ENCODE results near the gene AKT1S1. TPM values are rescaled to one million over a fixed set of nuclear protein-coding genes. Genes with fewer than 3 reads are reported as not detected.

Gene AKT1S1
- total RNA-seq, 2 experiments from 2014 or later, result 7.3 to 19.8 TPM

GRCh38 chr19:49881186-49881585 is 4.0 kb upstream of the AKT1S1 start:
- Histone ChIP-seq H3K4me1 (ENCODE audit: insufficient read depth, low read length, poor library complexity, severe bottlenecking) (peaks cover 16% of the 10 kb centered on the region), H2AFZ (ENCODE audit: low read length) (no peak overlapping the region), H3K27ac (ENCODE audit: low read depth, low read length, poor library complexity, severe bottlenecking) (no peak overlapping the region), H3K36me3 (ENCODE audit: insufficient read depth, low read length) (peaks cover 26% of the 10 kb centered on the region), H3K4me3 (ENCODE audit: low read depth, low read length, poor library complexity, severe bottlenecking) (no peak overlapping the region), H3K79me2 (ENCODE audit: insufficient read depth, low read depth, low read length) (no peaks in the 10 kb centered on the region), H3K4me2 (ENCODE audit: low read length) (no peak overlapping the region), H3K9me2 (ENCODE audit: insufficient read depth, low read length) (no peaks in the 10 kb centered on the region), H3K9me3 (ENCODE audit: low read length) (no peaks in the 10 kb centered on the region), H4K20me1 (ENCODE audit: insufficient read depth, low read length) (no peaks in the 10 kb centered on the region)
- DNase-seq (ENCODE audit: low spot score), result no peak
- no peak for TF ChIP-seq CTCF (conservative IDR thresholded peaks at IDR 0.05; ENCODE audit: low read length)
- no peak for TF ChIP-seq EZH2phosphoT487 (IDR thresholded peaks at IDR 0.05; ENCODE audit: borderline replicate concordance, low read depth, low read length)
- ChIA-PET POLR2A (no interaction called here), CTCF (ENCODE audit: unreplicated experiment) (no interaction called here)
- intact Hi-C loops (cut with micrococcal nuclease; ENCODE audit: unreplicated experiment), result no loop called here
- no TSS peak for BruUV-seq (replicated peaks)

DNA sequence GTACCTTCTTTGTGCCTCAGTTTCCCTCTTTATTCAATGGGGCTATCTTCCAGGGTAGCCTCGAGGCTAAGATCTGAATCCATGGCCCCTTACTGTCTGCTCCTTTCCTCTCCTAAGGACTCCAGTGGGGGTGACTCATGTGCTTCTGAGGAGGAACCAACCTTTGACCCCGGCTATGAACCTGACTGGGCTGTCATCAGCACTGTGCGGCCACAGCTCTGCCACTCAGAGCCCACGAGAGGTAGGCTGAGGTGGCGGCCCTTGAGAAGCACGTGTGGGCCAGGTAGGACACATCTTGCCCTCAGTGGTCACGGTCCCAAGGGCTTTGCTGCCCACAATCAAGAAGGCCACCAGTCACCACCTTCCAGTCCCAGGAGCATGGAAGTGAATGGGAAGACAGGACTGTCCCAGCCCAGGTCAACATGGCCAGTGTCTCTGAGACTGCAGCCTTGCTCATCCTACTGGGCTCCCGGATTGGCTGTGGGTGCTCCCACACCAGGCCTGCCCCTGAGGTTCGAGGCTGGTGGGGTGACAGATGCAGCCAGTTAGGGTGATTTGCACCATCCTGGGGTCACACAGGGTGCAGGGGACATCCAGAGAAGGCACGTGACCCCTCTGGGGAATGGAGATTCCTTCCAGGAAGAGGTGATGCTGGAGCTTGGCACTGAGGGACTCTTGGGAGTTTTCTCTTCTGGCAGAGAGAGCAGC is 3.2 kb upstream of the AKT1S1 start:
- no peak overlapping the region for H2AFZ ChIP-seq (ENCODE audit: low read length)
- ChIA-PET POLR2A (interaction anchor here (1.0 kb wide), 1 partner anchor 11 kb away, joined by 3 read pairs; no protein-coding TSS in a partner anchor), CTCF (ENCODE audit: unreplicated experiment) (no interaction called here)
- BruUV-seq (replicated peaks), result no TSS peak
- no peak overlapping the region for H3K4me3 ChIP-seq (ENCODE audit: low read depth, low read length, poor library complexity, severe bottlenecking)
- H3K36me3 ChIP-seq (ENCODE audit: insufficient read depth, low read length), result peaks cover 26% of the 10 kb centered on the region
- peaks cover 7% of the 10 kb centered on the region; the same call in 1 of the 2 replicates for H3K79me2 ChIP-seq (ENCODE audit: insufficient read depth, low read depth, low read length)
- peaks cover 22% of the 10 kb centered on the region for H3K4me1 ChIP-seq (ENCODE audit: insufficient read depth, low read length, poor library complexity, severe bottlenecking)
- H4K20me1 ChIP-seq (ENCODE audit: insufficient read depth, low read length), result no peaks in the 10 kb centered on the region
- intact Hi-C loops (cut with micrococcal nuclease; ENCODE audit: unreplicated experiment), result no loop called here
- H3K27ac ChIP-seq (ENCODE audit: low read depth, low read length, poor library complexity, severe bottlenecking), result no peak overlapping the region
- no peaks in the 10 kb centered on the region for H3K9me2 ChIP-seq (ENCODE audit: insufficient read depth, low read length)
- no peak overlapping the region for H3K4me2 ChIP-seq (ENCODE audit: low read length)
- DNase-seq (ENCODE audit: low spot score), result no peak
- H3K9me3 ChIP-seq (ENCODE audit: low read length), result no peaks in the 10 kb centered on the region
- TF ChIP-seq EZH2phosphoT487 (IDR thresholded peaks at IDR 0.05; ENCODE audit: borderline replicate concordance, low read depth, low read length) (no peak), CTCF (conservative IDR thresholded peaks at IDR 0.05; ENCODE audit: low read length) (no peak)
